Brain pericyte (primary cell): ENCODE data around the gene TERT.
"Not testable (repeated sequence)": the region's sequence is repeated elsewhere in the genome, so short reads cannot be mapped to it uniquely, and the experiment has no call there.

ENCODE experiments used
- DNase-seq: peaks from one replicate; pipeline ENCODE4 v3.0.0-alpha.2; 2012; ENCODE audit warnings: low read depth, low spot score

The TERT gene

GRCh38 chr5:1294835-1295649 is at the start of gene TERT:
Gene TERT, minus strand, starts transcription at chr5:1295068. Its CDS starts 79 bp downstream, at chr5:1294989.
- no peak for DNase-seq

GRCh38 chr5:1343931-1344901 is 49.3 kb upstream of the TERT start:
- DNase-seq, result no peak

- no peak for DNase-seq
These were observed 48.5 kb upstream of the TERT start for GRCh38 chr5:1343315-1343751.

- not testable (repeated sequence) for DNase-seq
These were observed 47.8 kb upstream of the TERT start for GRCh38 chr5:1342711-1343110.

- no peak for DNase-seq
These were observed 47.4 kb upstream of the TERT start for GRCh38 chr5:1342268-1342667.

GRCh38 chr5:1341863-1342262 is 47.0 kb upstream of the TERT start:
- no peak for DNase-seq

GRCh38 chr5:1339818-1340210 is 44.9 kb upstream of the TERT start:
- not testable (repeated sequence) for DNase-seq

- not testable (repeated sequence) for DNase-seq
These were observed 44.4 kb upstream of the TERT start for GRCh38 chr5:1339139-1339817.

GRCh38 chr5:1338506-1339070 is 43.7 kb upstream of the TERT start:
- DNase-seq, result no peak

GRCh38 chr5:1338196-1338490 is 43.3 kb upstream of the TERT start:
- no peak for DNase-seq

- no peak for DNase-seq
These were observed 42.8 kb upstream of the TERT start for GRCh38 chr5:1337489-1338195.

- DNase-seq, result no peak
These were observed 42.1 kb upstream of the TERT start for GRCh38 chr5:1336749-1337488.

- DNase-seq, result no peak
These were observed 41.3 kb upstream of the TERT start for GRCh38 chr5:1336106-1336561.

- no peak for DNase-seq
These were observed 40.8 kb upstream of the TERT start for GRCh38 chr5:1335540-1336095.

- DNase-seq, result no peak
These were observed 40.1 kb upstream of the TERT start for GRCh38 chr5:1334831-1335539.

- no peak for DNase-seq
These were observed 39.1 kb upstream of the TERT start for GRCh38 chr5:1333986-1334385.

GRCh38 chr5:1333286-1333685 is 38.4 kb upstream of the TERT start:
- not testable (repeated sequence) for DNase-seq

GRCh38 chr5:1332461-1333001 is 37.7 kb upstream of the TERT start:
- DNase-seq, result no peak

- DNase-seq, result no peak
These were observed 37.1 kb upstream of the TERT start for GRCh38 chr5:1331861-1332405.
